HG02970 (cell line): ENCODE data around the gene FOXRED2.
"Not testable (repeated sequence)": the region's sequence is repeated elsewhere in the genome, so short reads cannot be mapped to it uniquely, and the experiment has no call there.

Experiments
- ATAC-seq: cut with Tn5 transposase; IDR thresholded peaks from one replicate; pipeline ENCODE4 v1.9.1; 2021; ENCODE audit warnings: mild to moderate bottlenecking, moderate library complexity, moderate number of reproducible peaks; ENCODE audit not compliant: unreplicated experiment, low FRiP score

The FOXRED2 gene

GRCh38 chr22:36452978-36453607, 53.7 kb downstream of the FOXRED2 start:
- not testable (repeated sequence) for ATAC-seq

DNA sequence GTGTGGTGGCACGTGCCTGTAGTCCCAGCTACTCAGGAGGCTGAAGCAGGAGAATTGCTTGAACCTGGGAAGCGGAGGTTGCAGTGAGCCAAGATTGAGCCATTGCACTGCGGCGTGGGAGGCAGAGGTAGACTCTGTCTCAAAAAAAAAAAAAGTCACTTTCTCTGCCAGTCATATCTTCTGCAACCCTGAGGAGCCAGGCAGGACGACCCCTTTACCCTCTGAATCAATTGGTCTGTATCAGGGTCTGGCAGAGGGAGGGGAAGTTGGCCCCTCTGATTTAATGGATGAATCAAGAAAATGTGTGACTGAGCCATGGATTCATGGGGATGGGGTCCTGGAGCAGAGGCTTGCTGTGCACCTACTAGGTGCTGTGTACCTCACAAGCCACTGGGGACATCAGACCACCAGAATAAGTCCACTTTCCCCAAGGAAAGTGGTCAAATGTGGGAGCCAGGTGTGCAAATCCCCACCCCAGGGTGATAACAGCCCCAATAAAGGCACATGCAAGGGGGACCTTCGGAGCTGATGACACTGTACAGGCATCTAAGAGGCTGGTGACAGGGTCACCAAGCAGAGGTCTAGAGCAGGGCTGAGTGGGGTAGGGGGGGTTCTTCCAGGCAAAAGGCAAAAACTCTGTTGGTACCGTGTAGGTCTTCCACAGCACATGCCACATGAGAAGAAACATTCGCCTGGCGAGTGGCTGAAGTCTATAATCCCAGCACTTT, 54.4 kb downstream of the FOXRED2 start:
- no peak for ATAC-seq

GRCh38 chr22:36450923-36451322, 55.9 kb downstream of the FOXRED2 start:
- not testable (repeated sequence) for ATAC-seq

DNA sequence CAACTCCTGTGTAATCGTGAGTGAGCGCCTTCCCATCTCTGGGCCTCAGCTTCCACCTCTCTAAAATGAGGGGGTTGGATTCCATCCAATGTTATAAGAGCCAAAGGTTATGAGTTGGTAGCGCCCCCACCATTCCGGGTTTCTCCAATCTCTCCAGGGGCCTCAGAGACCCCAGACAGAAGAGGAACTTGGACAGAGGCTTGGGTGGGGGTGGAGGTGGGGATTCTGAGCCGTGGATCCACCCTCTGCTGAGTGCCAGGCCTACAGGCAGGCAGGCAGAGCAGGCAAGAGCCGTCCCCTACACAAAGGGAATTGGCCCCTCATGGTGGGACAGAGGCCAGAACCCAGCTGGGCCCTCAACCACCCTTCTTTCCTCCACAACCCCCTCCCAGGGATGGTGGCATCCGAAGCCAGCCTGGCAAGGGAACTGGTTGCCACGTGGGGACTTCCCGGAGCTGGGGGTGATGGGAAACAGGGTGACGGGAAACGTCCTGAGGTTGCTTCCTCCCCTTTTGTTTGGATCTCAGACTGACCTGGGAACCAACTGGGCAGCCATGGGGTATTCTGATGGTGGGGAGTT, 57.2 kb downstream of the FOXRED2 start:
- ATAC-seq = no peak

GRCh38 chr22:36447632-36448031, 59.2 kb downstream of the FOXRED2 start:
- ATAC-seq = no peak

DNA sequence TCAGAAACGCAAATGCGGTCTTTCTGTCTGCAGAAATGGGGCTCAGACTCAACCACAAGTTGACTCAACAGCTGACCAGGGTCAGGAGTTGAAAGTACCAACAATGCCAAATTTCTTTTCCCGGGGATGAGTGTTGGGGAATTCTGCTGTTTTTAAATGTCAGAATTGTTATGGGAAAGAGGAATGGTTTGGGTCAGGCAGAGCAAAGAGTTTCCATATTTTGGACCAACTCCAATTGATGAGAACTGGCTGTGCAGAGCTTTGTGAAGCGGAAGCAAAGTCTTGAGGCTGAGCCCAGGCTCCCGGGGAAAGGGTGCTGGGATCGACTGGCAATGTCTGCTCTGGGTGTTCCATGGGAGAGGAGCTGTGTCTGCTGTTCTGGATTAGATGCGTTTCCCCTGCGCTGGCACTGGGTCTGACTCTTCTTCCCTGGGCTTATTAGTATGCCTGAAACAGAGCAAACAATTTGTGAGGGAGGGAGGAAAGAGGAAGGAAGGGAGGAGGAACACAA, 61.6 kb downstream of the FOXRED2 start:
- no peak for ATAC-seq

DNA sequence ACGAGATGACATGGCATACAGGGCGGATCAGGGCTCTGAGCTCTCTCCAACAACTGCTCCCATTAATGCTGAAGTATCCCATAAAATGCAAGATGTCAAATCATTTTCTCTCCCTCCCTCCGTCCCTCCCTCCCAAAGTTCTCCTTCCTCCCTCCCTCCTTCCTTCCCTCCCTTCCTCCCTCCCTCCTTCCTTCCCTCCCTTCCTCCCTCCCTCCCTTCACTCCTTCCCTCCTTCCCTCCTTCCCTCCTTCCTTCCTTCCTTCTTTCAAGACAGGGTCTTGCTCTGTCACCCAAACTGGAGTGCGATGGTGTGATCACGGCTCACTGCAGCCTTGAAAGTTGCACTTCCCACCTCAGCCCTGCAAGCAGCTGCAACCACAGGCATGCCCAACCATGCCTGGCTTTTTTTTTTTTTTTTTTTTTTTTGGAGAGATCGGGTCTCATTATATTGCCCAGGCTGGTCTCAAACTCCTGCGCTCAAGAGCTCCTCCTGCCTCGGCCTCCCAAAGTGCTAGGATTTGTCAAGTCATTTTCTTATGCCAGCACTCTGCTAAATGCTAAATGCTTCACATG, 63.6 kb downstream of the FOXRED2 start:
- ATAC-seq = no peak

- ATAC-seq = no peak
Observed at GRCh38 chr22:36442506-36443197, 64.2 kb downstream of the FOXRED2 start.

DNA sequence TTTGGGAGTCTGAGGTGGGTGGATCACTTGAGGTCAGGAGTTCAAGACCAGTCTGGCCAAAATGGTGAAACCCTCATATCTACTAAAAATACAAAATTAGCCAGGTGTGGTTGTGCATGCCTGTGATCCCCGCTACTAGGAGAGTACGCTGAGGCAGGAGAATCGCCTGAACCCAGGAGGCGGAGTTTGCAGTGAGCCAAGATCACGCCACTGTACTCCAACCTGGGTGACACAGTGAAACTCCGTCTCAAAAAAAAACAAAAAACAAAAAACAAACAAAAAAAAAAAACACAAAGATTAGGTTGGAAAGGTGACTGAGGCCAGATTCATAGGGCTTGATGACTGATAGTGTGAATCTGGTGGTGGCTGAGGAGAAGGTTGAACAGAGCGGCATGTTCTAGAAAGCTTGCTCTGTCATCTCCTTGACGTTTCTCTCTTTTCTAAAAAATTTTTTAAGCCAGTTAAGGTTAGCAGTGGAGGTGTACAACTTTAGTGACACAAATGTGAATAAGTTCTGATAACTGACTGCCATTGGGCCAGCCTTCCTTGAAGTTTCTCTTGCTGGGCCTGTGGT, 66.3 kb downstream of the FOXRED2 start:
- ATAC-seq = no peak

GRCh38 chr22:36439481-36440271, 67.2 kb downstream of the FOXRED2 start:
- no peak for ATAC-seq
